Cardiac muscle cell (in vitro differentiated cells and primary cell): ENCODE measurements around the gene GGTLC2. TPM values are rescaled to one million over a fixed set of nuclear protein-coding genes. Genes with fewer than 3 reads are reported as not detected.
A peak's percentile ranks its signal among the peaks of the same experiment; 100 is the strongest.

Experiments
- DNase-seq, 2 donors: peaks; one replicate each; pipeline versions ENCODE4 v3.0.0 to v3.0.0-alpha.2; 2010 to 2017; ENCODE audit warnings: low read depth in 1 of 2, low spot score in 1 of 2
- H3K27ac ChIP-seq: fragments of 200-600 bp; sonication (generic); 2 replicates; pipeline ENCODE4 v1.5.1; 2016
- H3K27me3 ChIP-seq: fragments of 200-600 bp; sonication (generic); 2 replicates; pipeline ENCODE4 v1.6.0; 2016; ENCODE audit warnings: control low read depth
- H3K36me3 ChIP-seq: fragments of 200-600 bp; sonication (generic); 2 replicates; pipeline ENCODE4 v1.5.1; 2016; ENCODE audit warnings: control low read depth
- H3K4me1 ChIP-seq: fragments of 200-600 bp; sonication (generic); 2 replicates; pipeline ENCODE4 v1.8.1; 2017; ENCODE audit warnings: low read depth, mild to moderate bottlenecking, mixed run types
- H3K4me3 ChIP-seq: fragments of 200-600 bp; sonication (generic); 2 replicates; pipeline ENCODE4 v1.5.1; 2016; ENCODE audit warnings: mild to moderate bottlenecking
- H3K9me3 ChIP-seq: fragments of 200-600 bp; sonication (generic); 2 replicates; pipeline ENCODE4 v1.5.1; 2017; ENCODE audit warnings: low read depth, mild to moderate bottlenecking, control low read depth
- CTCF ChIP-seq: IDR thresholded peaks from 2 replicates; pipeline ENCODE4 v1.5.1; 2012; ENCODE audit warnings: low read depth, mild to moderate bottlenecking, low read length
- polyA plus RNA-seq: library from polyadenylated mRNA; unstranded; fragments of >200 nt; fragmentation: Nextera tagmentation; extraction: Ambion mirVana; gene quantifications from 2 replicates; pipeline ENCODE4 v1.2.1, GENCODE V29; 2016
- total RNA-seq: library from RNA; depleted of rRNA; stranded (reverse); fragments of >200 nt; gene quantifications from 2 replicates; pipeline ENCODE4 v1.2.3, GENCODE V29; 2016

Gene GGTLC2
- total and polyA plus RNA-seq, 2 experiments from 2014 or later = not detected

GRCh38 chr22:22680396-22680795 lies 36.0 kb downstream of the GGTLC2 start:
- DNase-seq = no peak
- no peak overlapping the region for H3K4me3 ChIP-seq
- H3K27me3 ChIP-seq = no peaks in the 10 kb centered on the region
- H3K9me3 ChIP-seq = no peaks in the 10 kb centered on the region
- no peaks in the 10 kb centered on the region for H3K36me3 ChIP-seq
- no peak for TF ChIP-seq CTCF
- H3K4me1 ChIP-seq = no peaks in the 10 kb centered on the region
- H3K27ac ChIP-seq = no peak overlapping the region

- Histone ChIP-seq H3K4me1 (no peaks in the 10 kb centered on the region), H3K27ac (no peak overlapping the region), H3K4me3 (no peak overlapping the region), H3K27me3 (no peaks in the 10 kb centered on the region), H3K9me3 (no peaks in the 10 kb centered on the region), H3K36me3 (no peaks in the 10 kb centered on the region)
- TF ChIP-seq CTCF = no peak
- peak in 1 of 2 donors; percentile 36 for DNase-seq
These were observed 36.9 kb downstream of the GGTLC2 start for GRCh38 chr22:22681221-22681739.

GRCh38 chr22:22682196-22682595 lies 37.8 kb downstream of the GGTLC2 start:
- TF ChIP-seq CTCF = no peak
- Histone ChIP-seq H3K4me3 (no peak overlapping the region), H3K27ac (no peak overlapping the region), H3K4me1 (no peaks in the 10 kb centered on the region), H3K36me3 (no peaks in the 10 kb centered on the region), H3K9me3 (no peaks in the 10 kb centered on the region), H3K27me3 (no peaks in the 10 kb centered on the region)
- DNase-seq = no peak

GRCh38 chr22:22682807-22683667 lies 38.6 kb downstream of the GGTLC2 start:
- no peak for TF ChIP-seq CTCF
- no peak overlapping the region for H3K27ac ChIP-seq
- no peaks in the 10 kb centered on the region for H3K9me3 ChIP-seq
- H3K27me3 ChIP-seq = no peaks in the 10 kb centered on the region
- H3K4me3 ChIP-seq = no peak overlapping the region
- DNase-seq = no peak
- H3K4me1 ChIP-seq = no peaks in the 10 kb centered on the region
- no peaks in the 10 kb centered on the region for H3K36me3 ChIP-seq

GRCh38 chr22:22683668-22684361 lies 39.4 kb downstream of the GGTLC2 start:
- Histone ChIP-seq H3K27ac (no peak overlapping the region), H3K27me3 (no peaks in the 10 kb centered on the region), H3K4me3 (no peak overlapping the region), H3K9me3 (no peaks in the 10 kb centered on the region), H3K36me3 (no peaks in the 10 kb centered on the region), H3K4me1 (no peaks in the 10 kb centered on the region)
- TF ChIP-seq CTCF = no peak
- DNase-seq = no peak
